GM18868 (cell line): Measurements from ENCODE around the gene EEPD1.
"Not testable (repeated sequence)": the region's sequence is repeated elsewhere in the genome, so short reads cannot be mapped to it uniquely, and the experiment has no call there.

Source experiments
- ATAC-seq: cut with Tn5 transposase; IDR thresholded peaks from one replicate; pipeline ENCODE4 v1.9.1; 2021; ENCODE audit warnings: mild to moderate bottlenecking, moderate library complexity; ENCODE audit not compliant: unreplicated experiment

Gene EEPD1

GRCh38 chr7:36249091-36249490, 96.0 kb downstream of the EEPD1 start:
- no peak for ATAC-seq

GRCh38 chr7:36253699-36254098, 100.6 kb downstream of the EEPD1 start:
- no peak for ATAC-seq

- ATAC-seq: not testable (repeated sequence)
These were observed 105.6 kb downstream of the EEPD1 start for GRCh38 chr7:36258510-36259259.

GRCh38 chr7:36260481-36260880, 107.4 kb downstream of the EEPD1 start:
- ATAC-seq: peak; percentile 77

GRCh38 chr7:36261019-36261754, 108.1 kb downstream of the EEPD1 start:
- no peak for ATAC-seq

GRCh38 chr7:36262309-36263094, 109.4 kb downstream of the EEPD1 start:
- ATAC-seq: no peak

GRCh38 chr7:36263095-36263484, 110.0 kb downstream of the EEPD1 start:
- ATAC-seq: no peak

- ATAC-seq: peak; percentile 56
These were observed 111.2 kb downstream of the EEPD1 start for GRCh38 chr7:36264123-36264801.

GRCh38 chr7:36264913-36265516, 112.0 kb downstream of the EEPD1 start:
- no peak for ATAC-seq

- ATAC-seq: no peak
These were observed 112.6 kb downstream of the EEPD1 start for GRCh38 chr7:36265680-36266079.

- no peak for ATAC-seq
These were observed 113.1 kb downstream of the EEPD1 start for GRCh38 chr7:36266190-36266589.

GRCh38 chr7:36266683-36267082, 113.6 kb downstream of the EEPD1 start:
- no peak for ATAC-seq

- ATAC-seq: peak; percentile 77
These were observed 119.1 kb downstream of the EEPD1 start for GRCh38 chr7:36272211-36272566.

- peak; percentile 26 for ATAC-seq
These were observed 119.7 kb downstream of the EEPD1 start for GRCh38 chr7:36272567-36273269.

GRCh38 chr7:36273836-36274235, 120.8 kb downstream of the EEPD1 start:
- no peak for ATAC-seq

- ATAC-seq: no peak
These were observed 122.8 kb downstream of the EEPD1 start for GRCh38 chr7:36275735-36276284.

GRCh38 chr7:36276428-36277248, 123.6 kb downstream of the EEPD1 start:
- no peak for ATAC-seq

- no peak for ATAC-seq
These were observed 124.1 kb downstream of the EEPD1 start for GRCh38 chr7:36277249-36277542.

GRCh38 chr7:36278069-36278619, 125.1 kb downstream of the EEPD1 start:
- no peak for ATAC-seq
